H1 (cell line): ENCODE measurements around the gene PPP1R12C. TPM values are rescaled to one million over a fixed set of nuclear protein-coding genes. Genes with fewer than 3 reads are reported as not detected.

Source experiments
- CTCF ChIA-PET: fragments of 300-600 bp; sonication (Branson Sonifier 250); formaldehyde crosslinking; loops from one replicate; lab custom pipeline; 2021; ENCODE audit not compliant: partially characterized antibody; lab: Charles Lee
- POLR2A ChIA-PET: fragments of 300-600 bp; sonication (Branson Sonifier 250); formaldehyde crosslinking; loops from one replicate; lab custom pipeline; 2021; ENCODE audit warnings: inconsistent platforms; ENCODE audit not compliant: partially characterized antibody; lab: Charles Lee
- DNase-seq, 2 experiments: peaks; one replicate each; pipeline versions ENCODE4 v3.0.0 to v3.0.0-alpha.2; 2010 to 2022; ENCODE audit warnings: low spot score in 2 of 2, low read depth in 1 of 2, mixed read lengths in 1 of 2
- FAIRE-seq: peaks from 2 replicates; lab custom pipeline; 2011; peaks lifted over from hg19 to GRCh38; lab: Jason Lieb, UNC
- H2AFZ ChIP-seq: 2 replicates; pipeline ENCODE4 v1.8.1; 2012; ENCODE audit warnings: low read length, inconsistent platforms
- H2AK5ac ChIP-seq: 2 replicates; pipeline ENCODE4 v1.6.1; 2013; ENCODE audit warnings: low read depth, low read length
- H2BK120ac ChIP-seq: replicated peaks from 2 replicates; pipeline ENCODE3; 2013; ENCODE audit warnings: low read depth, low read length, inconsistent platforms
- H2BK12ac ChIP-seq: 2 replicates; pipeline ENCODE4 v1.6.1; 2013; ENCODE audit warnings: low read depth, low read length
- H2BK15ac ChIP-seq: 2 replicates; pipeline ENCODE4 v1.6.1; 2013; ENCODE audit warnings: low read length
- H2BK20ac ChIP-seq: 2 replicates; pipeline ENCODE4 v1.6.1; 2013; ENCODE audit warnings: low read length
- H2BK5ac ChIP-seq: 2 replicates; pipeline ENCODE4 v1.6.1; 2013; ENCODE audit warnings: low read depth, low read length
- H3K14ac ChIP-seq: 2 replicates; pipeline ENCODE4 v1.6.1; 2013; ENCODE audit warnings: inconsistent platforms; ENCODE audit not compliant: insufficient read length
- H3K18ac ChIP-seq: 2 replicates; pipeline ENCODE4 v1.6.1; 2013; ENCODE audit warnings: low read length; ENCODE audit errors: extremely low read depth
- H3K23ac ChIP-seq: 2 replicates; pipeline ENCODE4 v1.6.1; 2013; ENCODE audit warnings: inconsistent platforms; ENCODE audit not compliant: insufficient read length
- H3K23me2 ChIP-seq: 2 replicates; pipeline ENCODE4 v1.6.1; 2013; ENCODE audit warnings: low read depth, low read length
- H3K27ac ChIP-seq: 2 replicates; pipeline ENCODE4 v1.6.1; 2011; ENCODE audit warnings: low read depth, low read length, inconsistent platforms
- H3K27me3 ChIP-seq, 4 experiments: replicated peaks in 1 of 4; 1 replicate in 1 of 4; 2 replicates in 3 of 4; pipeline versions ENCODE4 v1.6.1 to v1.8.1; 2011 to 2013; ENCODE audit warnings: low read length in 3 of 4, mild to moderate bottlenecking in 3 of 4, inconsistent platforms in 2 of 4, mixed read lengths in 2 of 4, moderate library complexity in 1 of 4; ENCODE audit not compliant: control insufficient read depth in 3 of 4, insufficient read depth in 3 of 4; ENCODE audit errors: extremely low read depth in 1 of 4
- H3K36me3 ChIP-seq, 4 experiments: 2 replicates each; pipeline versions ENCODE4 v1.6.1 to v1.8.1; 2011 to 2013; ENCODE audit warnings: mild to moderate bottlenecking in 4 of 4, low read length in 3 of 4, moderate library complexity in 2 of 4, control low read depth in 1 of 4, inconsistent platforms in 1 of 4; ENCODE audit not compliant: insufficient read depth in 4 of 4, control insufficient read depth in 2 of 4
- H3K4ac ChIP-seq: replicated peaks from 2 replicates; pipeline ENCODE3; 2013; ENCODE audit warnings: low read length, low read depth, mixed read lengths, inconsistent platforms; ENCODE audit not compliant: insufficient read length
- H3K4me1 ChIP-seq, 4 experiments: replicated peaks in 1 of 4; 1 replicate in 1 of 4; 2 replicates in 3 of 4; pipeline versions ENCODE4 v1.6.1 to v1.8.1; 2011 to 2013; ENCODE audit warnings: low read length in 3 of 4, inconsistent platforms in 2 of 4, mixed read lengths in 1 of 4; ENCODE audit not compliant: insufficient read depth in 4 of 4, control insufficient read depth in 3 of 4
- H3K4me2 ChIP-seq, 2 experiments: 2 replicates each; pipeline versions ENCODE4 v1.6.1 to v1.8.1; 2011 to 2013; ENCODE audit warnings: low read depth in 2 of 2, low read length in 2 of 2, control low read depth in 1 of 2, inconsistent platforms in 1 of 2, mild to moderate bottlenecking in 1 of 2; ENCODE audit not compliant: insufficient read depth in 1 of 2
- H3K4me3 ChIP-seq, 4 experiments: fragments of 200-600, 300-600 bp in 1 of 4; sonication (generic), shearing (Covaris generic), sonication (Bioruptor Twin) in 1 of 4; 2 replicates each; pipeline versions ENCODE4 v1.5.1 to v1.8.1; 2011 to 2016; ENCODE audit warnings: low read length in 4 of 4, low read depth in 3 of 4, control low read depth in 2 of 4, inconsistent platforms in 2 of 4, mild to moderate bottlenecking in 2 of 4, mixed read lengths in 1 of 4, moderate library complexity in 1 of 4; ENCODE audit not compliant: insufficient read depth in 2 of 4; ENCODE audit errors: extremely low read depth in 1 of 4
- H3K56ac ChIP-seq: replicated peaks from 2 replicates; pipeline ENCODE3; 2013; ENCODE audit warnings: low read depth, mild to moderate bottlenecking, mixed read lengths, low read length, inconsistent platforms; ENCODE audit not compliant: insufficient read length
- H3K79me1 ChIP-seq: 2 replicates; pipeline ENCODE4 v1.6.1; 2013; ENCODE audit warnings: low read depth, low read length, control low read depth
- H3K79me2 ChIP-seq, 2 experiments: 2 replicates each; pipeline versions ENCODE4 v1.6.1 to v1.8.1; 2012 to 2013; ENCODE audit warnings: low read length in 2 of 2, mild to moderate bottlenecking in 2 of 2, inconsistent platforms in 1 of 2; ENCODE audit not compliant: insufficient read depth in 2 of 2, control insufficient read depth in 1 of 2
- H3K9ac ChIP-seq, 4 experiments: replicated peaks in 1 of 4; 1 replicate in 1 of 4; 2 replicates in 3 of 4; pipeline versions ENCODE4 v1.6.1 to v1.8.1; 2011 to 2013; ENCODE audit warnings: low read depth in 3 of 4, low read length in 3 of 4, control low read depth in 2 of 4, mild to moderate bottlenecking in 2 of 4, moderate library complexity in 2 of 4, inconsistent platforms in 1 of 4; ENCODE audit errors: extremely low read depth in 1 of 4
- H3K9me3 ChIP-seq, 2 experiments: 2 replicates each; pipeline versions ENCODE4 v1.6.1 to v1.8.1; 2012 to 2013; ENCODE audit warnings: mild to moderate bottlenecking in 2 of 2, moderate library complexity in 2 of 2, control low read depth in 1 of 2, inconsistent platforms in 1 of 2, low read depth in 1 of 2, low read length in 1 of 2, mixed read lengths in 1 of 2; ENCODE audit not compliant: insufficient read depth in 2 of 2
- H4K20me1 ChIP-seq, 2 experiments: replicated peaks in 1 of 2; 2 replicates each; pipeline versions ENCODE3 to v1.8.1; 2011 to 2013; ENCODE audit warnings: inconsistent platforms in 2 of 2, low read length in 2 of 2, mild to moderate bottlenecking in 1 of 2; ENCODE audit not compliant: insufficient read depth in 2 of 2, control insufficient read depth in 1 of 2
- H4K5ac ChIP-seq: 2 replicates; pipeline ENCODE4 v1.6.1; 2013; ENCODE audit warnings: low read length, low read depth, mixed read lengths, inconsistent platforms; ENCODE audit not compliant: insufficient read length
- H4K8ac ChIP-seq: 2 replicates; pipeline ENCODE4 v1.8.0; 2013; ENCODE audit warnings: mild to moderate bottlenecking, moderate library complexity, low read length, inconsistent platforms; ENCODE audit not compliant: insufficient read depth; ENCODE audit errors: extremely low read depth
- H4K91ac ChIP-seq: replicated peaks from 2 replicates; pipeline ENCODE3; 2013; ENCODE audit warnings: low read length, mixed read lengths, inconsistent platforms; ENCODE audit not compliant: insufficient read length
- BCL11A ChIP-seq, 2 experiments: IDR thresholded peaks; one replicate each; pipeline ENCODE4 v1.6.1; 2011; ENCODE audit warnings: low read depth in 2 of 2, low read length in 2 of 2, mild to moderate bottlenecking in 2 of 2
- BRCA1 ChIP-seq: IDR thresholded peaks from 2 replicates; pipeline ENCODE4 v1.6.1; 2012; ENCODE audit warnings: low read depth, low read length, improper control_type of control experiment
- CBX5 ChIP-seq: fragments of 300-800, 300-1000 bp; sonication (generic); IDR thresholded peaks from 2 replicates; pipeline ENCODE4 v1.7.1; 2016; ENCODE audit warnings: antibody characterized with exemption, low read length, low read depth
- CBX8 ChIP-seq: fragments of 300-800, 300-1000 bp; sonication (generic); IDR thresholded peaks from 2 replicates; pipeline ENCODE4 v1.7.1; 2016; ENCODE audit warnings: low read depth, low read length, borderline replicate concordance
- HDAC6 ChIP-seq: IDR thresholded peaks from one replicate; pipeline ENCODE4 v1.7.1; 2012; ENCODE audit warnings: low read depth, mild to moderate bottlenecking, inconsistent platforms, low read length, moderate library complexity
- POLR2A ChIP-seq, 2 experiments: IDR thresholded peaks; 1 replicate in 1 of 2; 2 replicates in 1 of 2; pipeline ENCODE4 v1.6.1; 2011; ENCODE audit warnings: low read depth in 2 of 2, low read length in 2 of 2, mild to moderate bottlenecking in 2 of 2; ENCODE audit errors: control extremely low read depth in 1 of 2
- POU5F1 ChIP-seq: IDR thresholded peaks from 2 replicates; pipeline ENCODE4 v1.6.1; 2011; ENCODE audit warnings: low read depth, mild to moderate bottlenecking, low read length, moderate library complexity
- RFX5 ChIP-seq: IDR thresholded peaks from 2 replicates; pipeline ENCODE4 v1.6.1; 2011; ENCODE audit warnings: low read depth, low read length, improper control_type of control experiment, borderline replicate concordance
- RNF2 ChIP-seq: fragments of 200-900, 300-1000 bp; sonication (generic); IDR thresholded peaks from 2 replicates; pipeline ENCODE4 v1.7.1; 2016; ENCODE audit warnings: borderline replicate concordance, low read depth, mild to moderate bottlenecking, antibody characterized with exemption, low read length; ENCODE audit not compliant: poor library complexity, severe bottlenecking; ENCODE audit errors: missing control alignments
- SIRT6 ChIP-seq: IDR thresholded peaks from one replicate; pipeline ENCODE4 v1.7.1; 2012; ENCODE audit warnings: low read length, inconsistent platforms
- SP2 ChIP-seq: IDR thresholded peaks from 2 replicates; pipeline ENCODE4 v1.6.1; 2012; ENCODE audit warnings: mild to moderate bottlenecking, low read length, inconsistent platforms
- SUZ12 ChIP-seq: fragments of 200-600 bp; sonication (generic); IDR thresholded peaks from 2 replicates; pipeline ENCODE4 v1.6.1; 2012; ENCODE audit warnings: mild to moderate bottlenecking, inconsistent platforms, low read length, moderate library complexity, mixed read lengths
- TAF1 ChIP-seq: IDR thresholded peaks from 2 replicates; pipeline ENCODE4 v1.6.1; 2011; ENCODE audit warnings: mild to moderate bottlenecking, low read depth, low read length
- ZNF274 ChIP-seq: IDR thresholded peaks from 2 replicates; pipeline ENCODE4 v1.7.0; 2012; ENCODE audit warnings: low read length, borderline replicate concordance; ENCODE audit errors: extremely low read depth
- WGBS, 2 experiments: shearing (Covaris generic) in 1 of 2; methylation state at CpG; one replicate each; pipeline versions ENCODE4 v1.1.6 to v1.1.7; 2013 to 2015; ENCODE audit warnings: low lambda C conversion rate in 2 of 2, mixed read lengths in 2 of 2, inconsistent platforms in 1 of 2, low coverage in 1 of 2, missing lambda C conversion rate in 1 of 2; ENCODE audit not compliant: insufficient replicate concordance in 2 of 2, insufficient coverage in 1 of 2, insufficient read length in 1 of 2; ENCODE audit errors: extremely low coverage in 1 of 2, missing lambda C conversion rate in 1 of 2; 5-methylcytosine and 5-hydroxymethylcytosine counted together
- polyA plus RNA-seq, 7 experiments: library from polyadenylated mRNA; depleted of rRNA in 3 of 7; stranded (reverse) in 5 of 7; unstranded in 2 of 7; fragments of >200 nt in 5 of 7; fragments of 200-250 nt in 2 of 7; gene quantifications; 1 replicate in 5 of 7; 2 replicates in 1 of 7; 4 replicates in 1 of 7; pipeline versions ENCODE4 v1.2.1 to v1.2.3, GENCODE V29; 2011 to 2013; ENCODE audit warnings: missing spikeins in 2 of 7, mixed read lengths in 2 of 7
- total RNA-seq: library from RNA; stranded (reverse); fragmentation: NEBNext Ultra II Directional; extraction: Animal tissue kit (Norgen Biotek cat#: 25700); gene quantifications from 2 replicates; pipeline ENCODE4 v1.2.1, GENCODE V29; 2021
- TF ChIP-seq, protein P1 (sequence below): IDR thresholded peaks from 2 replicates; pipeline ENCODE4 v1.6.1; 2012; ENCODE audit warnings: inconsistent platforms

Gene PPP1R12C
- total and polyA plus RNA-seq, 2 of the 8 experiments (the other 6 are each of a cell fraction or from before 2014, with no cell fraction given) = 31.7 to 71.5 TPM

GRCh38 chr19:55106591-55106990, 10.8 kb downstream of the PPP1R12C start:
- peaks cover 7 to 14% of the 10 kb centered on the region in 2 experiments for H4K20me1 ChIP-seq
- H2BK120ac ChIP-seq = no peak overlapping the region
- no peak overlapping the region for H3K56ac ChIP-seq
- H3K9ac ChIP-seq = no peak overlapping the region
- H3K4me3 ChIP-seq = no peak overlapping the region
- H3K14ac ChIP-seq = no peak overlapping the region
- ChIA-PET CTCF (interaction anchor here (0.9 to 2.9 kb wide), 3 partner anchors 9 to 30 kb away, joined by 5 to 11 read pairs (median 5); no protein-coding TSS in a partner anchor), POLR2A (interaction anchor here (0.8 to 2.4 kb wide), 4 partner anchors 10 to 153 kb away, joined by 3 to 15 read pairs (median 3); partner anchors contain the start of gene PPP1R12C)
- H4K5ac ChIP-seq = no peak overlapping the region
- no peak overlapping the region for H3K4ac ChIP-seq
- 89% methylated on average over 6 of the region's 6 CpGs; no CpG with 5 or more reads in 1 of the 2 experiments for WGBS, 2 experiments
- no peak overlapping the region for H4K91ac ChIP-seq
- no peak overlapping the region for H3K18ac ChIP-seq
- no peak overlapping the region for H3K23ac ChIP-seq
- H2BK20ac ChIP-seq = no peak overlapping the region
- H3K79me1 ChIP-seq = peaks cover 5% of the 10 kb centered on the region; the same call in 1 of the 2 replicates
- no peak overlapping the region for H2BK5ac ChIP-seq
- H2AK5ac ChIP-seq = no peak overlapping the region
- no peak overlapping the region for H4K8ac ChIP-seq
- H3K27me3 ChIP-seq = no peaks in the 10 kb centered on the region
- H3K4me2 ChIP-seq = no peak overlapping the region
- H2BK15ac ChIP-seq = no peak overlapping the region
- no peaks in the 10 kb centered on the region for H3K23me2 ChIP-seq
- H3K4me1 ChIP-seq = no peaks in the 10 kb centered on the region
- peaks cover 2 to 4% of the 10 kb centered on the region in 2 experiments; a peak in 2 of 4 replicates for H3K9me3 ChIP-seq
- H3K27ac ChIP-seq = no peak overlapping the region
- no peaks in the 10 kb centered on the region; a peak in 1 of 8 replicates for H3K36me3 ChIP-seq
- H3K79me2 ChIP-seq = no peaks in the 10 kb centered on the region; a peak in 1 of 4 replicates
- FAIRE-seq = no peak
- no peak overlapping the region for H2BK12ac ChIP-seq
- DNase-seq = no peak
- no peak overlapping the region for H2AFZ ChIP-seq
- TF ChIP-seq POLR2A (IDR thresholded peaks at IDR 0.05; ENCODE audit: control extremely low read depth in 1 of 2, low read depth in 2 of 2, low read length in 2 of 2) = no peak
- TF ChIP-seq SIRT6 = no peak
- TF ChIP-seq POU5F1 = no peak
- TF ChIP-seq ZNF274 = no peak
- TF ChIP-seq, protein P1, sequence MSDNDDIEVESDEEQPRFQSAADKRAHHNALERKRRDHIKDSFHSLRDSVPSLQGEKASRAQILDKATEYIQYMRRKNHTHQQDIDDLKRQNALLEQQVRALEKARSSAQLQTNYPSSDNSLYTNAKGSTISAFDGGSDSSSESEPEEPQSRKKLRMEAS = no peak
- TF ChIP-seq SUZ12 = no peak
- no peak for TF ChIP-seq CBX5
- TF ChIP-seq RFX5 = no peak
- TF ChIP-seq CBX8 = no peak
- no peak for TF ChIP-seq RNF2
- TF ChIP-seq HDAC6 = no peak
- TF ChIP-seq BRCA1 = no peak
- no peak for TF ChIP-seq SP2
- TF ChIP-seq BCL11A (IDR thresholded peaks at IDR 0.05; ENCODE audit: low read depth in 2 of 2, low read length in 2 of 2) = no peak
- no peak for TF ChIP-seq TAF1
